Endothelial cell (in vitro differentiated cells): ENCODE results near the gene ABCF3. TPM values are rescaled to one million over a fixed set of nuclear protein-coding genes. Genes with fewer than 3 reads are reported as not detected.

ENCODE experiments used
- DNase-seq: peaks from one replicate; pipeline ENCODE4 v3.0.0; 2021; ENCODE audit warnings: low spot score
- H3K27ac Mint-ChIP-seq: one replicate; pipeline ENCODE4 v1.8.0; 2021; ENCODE audit warnings: mixed read lengths, inconsistent platforms; ENCODE audit not compliant: unreplicated experiment
- H3K27me3 Mint-ChIP-seq: one replicate; pipeline ENCODE4 v1.8.0; 2021; ENCODE audit warnings: mild to moderate bottlenecking, moderate library complexity, mixed read lengths, inconsistent platforms; ENCODE audit not compliant: unreplicated experiment
- H3K36me3 Mint-ChIP-seq: one replicate; pipeline ENCODE4 v1.8.0; 2021; ENCODE audit warnings: mild to moderate bottlenecking, low read depth, mixed read lengths, inconsistent platforms; ENCODE audit not compliant: unreplicated experiment
- H3K4me1 Mint-ChIP-seq: one replicate; pipeline ENCODE4 v1.8.0; 2021; ENCODE audit warnings: mild to moderate bottlenecking, mixed read lengths, inconsistent platforms; ENCODE audit not compliant: unreplicated experiment
- H3K4me3 Mint-ChIP-seq: one replicate; pipeline ENCODE4 v1.8.0; 2021; ENCODE audit warnings: mild to moderate bottlenecking, mixed read lengths, inconsistent platforms; ENCODE audit not compliant: unreplicated experiment
- H3K9me3 Mint-ChIP-seq: one replicate; pipeline ENCODE4 v1.8.0; 2021; ENCODE audit warnings: mixed read lengths, inconsistent platforms; ENCODE audit not compliant: unreplicated experiment
- total RNA-seq: library from RNA; stranded (reverse); fragmentation: NEBNext Ultra II Directional; extraction: Animal tissue kit (Norgen Biotek cat#: 25700); gene quantifications from one replicate; pipeline ENCODE4 v1.2.1, GENCODE V29; 2021; ENCODE audit not compliant: unreplicated experiment
- TF ChIP-seq, protein P1 (sequence below): fragments of 200-600 bp; sonication (generic); IDR thresholded peaks from one replicate; pipeline ENCODE4 v1.5.0; 2021; ENCODE audit warnings: antibody characterized with exemption; ENCODE audit not compliant: unreplicated experiment

The ABCF3 gene
- total RNA-seq, 1 donor from 2014 or later = 68.1 TPM

DNA sequence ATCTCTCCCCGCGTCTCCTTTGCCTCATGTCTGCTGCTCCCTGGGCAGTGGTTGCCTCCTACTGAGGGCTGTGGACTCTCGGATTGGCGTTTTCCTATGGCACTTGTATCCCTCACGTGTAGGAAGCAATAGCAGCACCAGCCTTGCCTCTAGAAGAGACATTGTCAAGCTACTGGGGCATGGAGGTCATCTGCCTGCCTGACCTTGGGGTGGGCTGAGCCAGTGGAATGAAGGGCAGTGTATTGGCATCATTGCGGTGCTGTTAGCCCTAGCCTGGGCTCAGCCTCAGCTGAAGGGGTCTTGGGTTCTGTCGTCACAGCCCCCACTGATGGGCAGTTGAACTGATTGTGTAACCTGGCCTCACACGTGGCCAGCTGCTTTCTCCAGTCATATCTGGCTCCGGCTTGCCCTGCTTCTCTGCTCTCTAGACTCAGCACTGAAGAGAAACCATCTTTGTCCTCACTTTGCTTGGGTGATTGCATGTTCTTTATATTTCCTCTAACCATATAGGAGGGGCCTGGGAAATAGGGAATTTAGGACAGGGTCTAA, 8.1 kb downstream of the ABCF3 start:
- Mint-ChIP-seq H3K9me3 (no peaks in the 10 kb centered on the region), H3K27ac (no peak overlapping the region), H3K4me1 (no peaks in the 10 kb centered on the region), H3K36me3 (peaks cover 40% of the 10 kb centered on the region), H3K27me3 (peaks cover 4% of the 10 kb centered on the region), H3K4me3 (no peak overlapping the region)
- no peak for DNase-seq
- TF ChIP-seq, protein P1, sequence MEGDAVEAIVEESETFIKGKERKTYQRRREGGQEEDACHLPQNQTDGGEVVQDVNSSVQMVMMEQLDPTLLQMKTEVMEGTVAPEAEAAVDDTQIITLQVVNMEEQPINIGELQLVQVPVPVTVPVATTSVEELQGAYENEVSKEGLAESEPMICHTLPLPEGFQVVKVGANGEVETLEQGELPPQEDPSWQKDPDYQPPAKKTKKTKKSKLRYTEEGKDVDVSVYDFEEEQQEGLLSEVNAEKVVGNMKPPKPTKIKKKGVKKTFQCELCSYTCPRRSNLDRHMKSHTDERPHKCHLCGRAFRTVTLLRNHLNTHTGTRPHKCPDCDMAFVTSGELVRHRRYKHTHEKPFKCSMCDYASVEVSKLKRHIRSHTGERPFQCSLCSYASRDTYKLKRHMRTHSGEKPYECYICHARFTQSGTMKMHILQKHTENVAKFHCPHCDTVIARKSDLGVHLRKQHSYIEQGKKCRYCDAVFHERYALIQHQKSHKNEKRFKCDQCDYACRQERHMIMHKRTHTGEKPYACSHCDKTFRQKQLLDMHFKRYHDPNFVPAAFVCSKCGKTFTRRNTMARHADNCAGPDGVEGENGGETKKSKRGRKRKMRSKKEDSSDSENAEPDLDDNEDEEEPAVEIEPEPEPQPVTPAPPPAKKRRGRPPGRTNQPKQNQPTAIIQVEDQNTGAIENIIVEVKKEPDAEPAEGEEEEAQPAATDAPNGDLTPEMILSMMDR = no peak

DNA sequence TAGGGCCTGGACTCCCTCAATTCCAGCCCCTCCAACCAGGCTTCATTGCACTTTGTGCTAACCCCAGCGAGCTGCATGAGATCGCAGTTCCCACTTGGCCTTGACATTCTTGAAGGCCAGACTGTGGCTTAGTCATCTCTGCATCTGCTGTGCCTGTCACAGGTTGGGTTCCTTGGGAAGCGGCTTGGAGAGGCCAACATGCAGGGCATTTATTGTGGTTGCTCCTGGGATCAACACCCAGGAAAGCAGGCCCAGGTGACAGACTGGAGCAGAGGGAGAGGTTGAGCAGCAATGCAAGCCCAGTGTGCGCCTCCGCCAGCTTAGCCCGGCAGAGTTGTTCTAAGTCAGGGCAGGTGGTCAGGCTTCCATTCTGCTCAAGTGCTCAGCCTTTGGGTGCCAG, 10.5 kb downstream of the ABCF3 start:
- H3K4me1 Mint-ChIP-seq = no peaks in the 10 kb centered on the region
- no peak overlapping the region for H3K4me3 Mint-ChIP-seq
- no peak overlapping the region for H3K27ac Mint-ChIP-seq
- peaks cover 27% of the 10 kb centered on the region for H3K36me3 Mint-ChIP-seq
- no peaks in the 10 kb centered on the region for H3K9me3 Mint-ChIP-seq
- H3K27me3 Mint-ChIP-seq = peaks cover 1% of the 10 kb centered on the region
- DNase-seq = no peak
- TF ChIP-seq, protein P1 = no peak

DNA sequence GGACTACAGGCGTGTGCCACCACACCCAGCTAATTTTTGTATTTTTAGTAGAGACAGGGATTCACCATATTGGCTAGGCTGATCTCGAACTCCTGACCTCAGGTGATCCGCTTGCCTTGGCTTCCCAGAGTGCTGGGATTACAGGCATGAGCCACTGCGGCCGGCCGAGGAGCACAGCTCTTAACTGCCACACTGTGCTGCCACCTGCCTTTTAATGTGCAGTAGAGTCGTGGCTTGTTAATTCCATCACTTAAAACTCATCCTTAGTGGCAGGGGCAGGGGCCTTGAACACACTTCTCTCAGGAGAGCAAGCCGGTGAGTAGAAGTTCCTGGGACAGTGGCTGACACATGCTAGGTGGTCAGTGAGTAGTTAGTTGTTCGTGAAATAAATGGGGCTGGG, 12.5 kb downstream of the ABCF3 start:
- Mint-ChIP-seq H3K4me1 (no peaks in the 10 kb centered on the region), H3K9me3 (no peaks in the 10 kb centered on the region), H3K27ac (no peak overlapping the region), H3K36me3 (peaks cover 16% of the 10 kb centered on the region), H3K4me3 (no peak overlapping the region), H3K27me3 (peaks cover 1% of the 10 kb centered on the region)
- TF ChIP-seq, protein P1 = no peak
- DNase-seq = no peak

DNA sequence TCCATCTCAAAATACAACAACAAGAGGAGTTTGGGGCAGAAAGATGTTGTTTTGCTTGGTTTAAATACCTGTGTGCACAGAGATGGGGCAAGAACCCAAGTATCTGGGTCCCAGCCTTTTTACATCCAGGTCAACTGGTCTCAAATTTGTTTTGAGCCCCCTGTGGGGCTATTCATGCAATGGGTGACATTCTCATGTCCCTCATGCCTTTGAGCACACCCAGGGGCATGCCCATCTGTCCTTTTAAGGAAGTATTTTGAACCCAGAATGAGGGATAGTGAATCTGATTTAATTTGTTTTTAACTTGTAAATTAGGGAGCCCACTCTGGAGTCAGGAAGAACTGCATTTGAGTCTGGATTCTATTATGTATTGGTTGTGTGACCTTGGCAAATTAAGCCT, 14.8 kb downstream of the ABCF3 start:
- TF ChIP-seq, protein P1 = no peak
- H3K4me3 Mint-ChIP-seq = no peak overlapping the region
- H3K27me3 Mint-ChIP-seq = peaks cover 1% of the 10 kb centered on the region
- H3K4me1 Mint-ChIP-seq = no peaks in the 10 kb centered on the region
- peaks cover under 1% of the 10 kb centered on the region for H3K36me3 Mint-ChIP-seq
- no peak for DNase-seq
- H3K27ac Mint-ChIP-seq = no peak overlapping the region
- H3K9me3 Mint-ChIP-seq = no peaks in the 10 kb centered on the region

DNA sequence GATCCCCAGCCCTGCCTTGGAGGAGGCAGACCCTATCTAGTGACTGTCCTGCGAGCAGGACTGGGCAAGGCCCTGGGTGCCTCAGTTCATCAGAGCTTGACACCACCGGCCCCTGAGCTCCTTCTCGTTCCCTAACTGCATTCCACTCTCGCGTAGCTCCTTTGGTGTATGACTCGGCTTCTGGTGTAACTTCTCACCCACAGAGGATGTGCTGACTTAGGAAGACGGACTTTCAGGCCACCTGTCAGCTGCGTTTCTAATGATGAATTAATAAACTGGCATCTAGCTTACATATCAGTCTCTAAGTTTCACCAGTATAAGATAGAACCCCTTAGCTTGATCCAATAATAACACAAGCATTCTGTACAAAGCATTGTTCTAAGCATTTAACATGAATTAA, 17.5 kb downstream of the ABCF3 start:
- no peak for DNase-seq
- no peaks in the 10 kb centered on the region for H3K4me1 Mint-ChIP-seq
- TF ChIP-seq, protein P1 = no peak
- peaks cover 1% of the 10 kb centered on the region for H3K27me3 Mint-ChIP-seq
- H3K27ac Mint-ChIP-seq = no peak overlapping the region
- H3K9me3 Mint-ChIP-seq = no peaks in the 10 kb centered on the region
- no peak overlapping the region for H3K4me3 Mint-ChIP-seq
- H3K36me3 Mint-ChIP-seq = no peaks in the 10 kb centered on the region
